Forelimb muscle (tissue), 1 donor: ENCODE results near the gene NKPD1. TPM values are rescaled to one million over a fixed set of nuclear protein-coding genes. Genes with fewer than 3 reads are reported as not detected.

Source experiments
- DNase-seq: peaks from one replicate; pipeline ENCODE4 v3.0.0-alpha.2; 2013; ENCODE audit warnings: low read depth
- polyA plus RNA-seq: library from polyadenylated mRNA; unstranded; fragments of 120-200 nt; gene quantifications from one replicate; pipeline ENCODE4 v1.2.1, GENCODE V29; 2013; ENCODE audit not compliant: insufficient read length

NKPD1 gene
- polyA plus RNA-seq, 1 donor = 0.34 TPM

GRCh38 chr19:45172611-45173208 lies 11.9 kb upstream of the NKPD1 start:
- DNase-seq = no peak

GRCh38 chr19:45172173-45172572 lies 11.4 kb upstream of the NKPD1 start:
- DNase-seq = no peak

GRCh38 chr19:45171211-45171623 lies 10.4 kb upstream of the NKPD1 start:
- no peak for DNase-seq

GRCh38 chr19:45170146-45171106 lies 9.6 kb upstream of the NKPD1 start:
- DNase-seq = no peak

- no peak for DNase-seq
Measured at GRCh38 chr19:45169602-45170001, 8.8 kb upstream of the NKPD1 start.

GRCh38 chr19:45168767-45169351 lies 8.1 kb upstream of the NKPD1 start:
- no peak for DNase-seq

GRCh38 chr19:45166723-45167252 lies 6.0 kb upstream of the NKPD1 start:
- no peak for DNase-seq

- no peak for DNase-seq
Measured at GRCh38 chr19:45164577-45165335, 4.0 kb upstream of the NKPD1 start.

GRCh38 chr19:45163751-45164460 lies 3.1 kb upstream of the NKPD1 start:
- DNase-seq = no peak

GRCh38 chr19:45163156-45163555 lies 2.4 kb upstream of the NKPD1 start:
- no peak for DNase-seq

GRCh38 chr19:45162608-45163143 lies 1.9 kb upstream of the NKPD1 start:
- no peak for DNase-seq

GRCh38 chr19:45161738-45162607 lies 1.2 kb upstream of the NKPD1 start:
- no peak for DNase-seq

- no peak for DNase-seq
Measured at GRCh38 chr19:45159971-45160324, 834 bp downstream of the NKPD1 start.

GRCh38 chr19:45159210-45159970 lies 1.4 kb downstream of the NKPD1 start:
- no peak for DNase-seq

- DNase-seq = no peak
Measured at GRCh38 chr19:45158503-45159209, 2.1 kb downstream of the NKPD1 start.

GRCh38 chr19:45156751-45157150 lies 4.0 kb downstream of the NKPD1 start:
- DNase-seq = no peak

- no peak for DNase-seq
Measured at GRCh38 chr19:45156011-45156630, 4.7 kb downstream of the NKPD1 start.
